Fibroblast of the aortic adventitia (primary cell): ENCODE results near the gene RPS17. TPM values are rescaled to one million over a fixed set of nuclear protein-coding genes. Genes with fewer than 3 reads are reported as not detected.

Experiments used
- DNase-seq: peaks from one replicate; pipeline ENCODE4 v3.0.0-alpha.2; 2010; ENCODE audit warnings: low read depth
- H3K4me3 ChIP-seq: 2 replicates; pipeline ENCODE4 v1.5.1; 2011; ENCODE audit warnings: low read depth, mild to moderate bottlenecking, control low read depth, low read length, moderate library complexity
- CTCF ChIP-seq: IDR thresholded peaks from 2 replicates; pipeline ENCODE4 v1.5.1; 2011; ENCODE audit warnings: mild to moderate bottlenecking, low read length, control low read depth, inconsistent platforms; ENCODE audit not compliant: insufficient read depth
- total RNA-seq: library from RNA; depleted of rRNA; stranded (reverse); fragments of >200 nt; gene quantifications from 2 replicates; pipeline ENCODE4 v1.2.3, GENCODE V29; 2012; ENCODE audit warnings: low replicate concordance

The RPS17 gene
- total RNA-seq, 1 donor = 2,773 TPM

- TF ChIP-seq CTCF = no peak
- DNase-seq = no peak
These were observed 18.2 kb upstream of the RPS17 start for GRCh38 chr15:82558502-82558901.

GRCh38 chr15:82556315-82557035, 16.2 kb upstream of the RPS17 start:
- TF ChIP-seq CTCF = no peak

More at GRCh38 chr15:82558502-82558901, 18.2 kb upstream of the RPS17 start:
- no peak overlapping the region for H3K4me3 ChIP-seq

GRCh38 chr15:82554849-82555248, 14.6 kb upstream of the RPS17 start:
- no peak for DNase-seq
- H3K4me3 ChIP-seq = no peak overlapping the region
- no peak for TF ChIP-seq CTCF

More at GRCh38 chr15:82556315-82557035, 16.2 kb upstream of the RPS17 start:
- no peak overlapping the region for H3K4me3 ChIP-seq
- no peak for DNase-seq

GRCh38 chr15:82554351-82554750, 14.1 kb upstream of the RPS17 start:
- DNase-seq = peak; percentile 60
- TF ChIP-seq CTCF = no peak
- no peak overlapping the region for H3K4me3 ChIP-seq

- no peak for DNase-seq
- TF ChIP-seq CTCF = no peak
- H3K4me3 ChIP-seq = no peak overlapping the region
These were observed 13.6 kb upstream of the RPS17 start for GRCh38 chr15:82553846-82554245.

- no peak for TF ChIP-seq CTCF
- no peak overlapping the region for H3K4me3 ChIP-seq
- DNase-seq = no peak
These were observed 12.6 kb upstream of the RPS17 start for GRCh38 chr15:82552861-82553260.

- no peak for DNase-seq
- no peak overlapping the region for H3K4me3 ChIP-seq
- no peak for TF ChIP-seq CTCF
These were observed 11.5 kb upstream of the RPS17 start for GRCh38 chr15:82551646-82552247.
